ENCODE results near the gene SOX15.

SOX15 gene

DNA sequence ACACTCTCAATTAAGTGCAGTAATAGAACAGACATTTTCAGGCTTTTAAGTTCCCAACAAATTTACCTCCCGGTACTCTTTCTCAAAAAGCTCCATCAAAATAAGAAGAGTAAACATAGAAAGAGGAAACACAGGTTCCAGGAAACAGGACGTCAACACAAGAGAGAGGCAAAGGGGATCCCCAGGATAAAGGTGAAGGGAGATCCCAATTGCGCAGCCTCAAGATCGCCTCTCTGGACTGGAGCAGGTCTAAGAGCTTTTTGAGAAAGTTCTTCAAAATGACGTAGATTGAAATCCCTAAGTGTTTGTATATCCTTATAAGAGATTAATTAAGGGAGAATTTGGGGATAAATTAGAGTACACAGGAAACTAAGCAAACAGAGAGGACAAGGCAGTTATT, 28.7 kb upstream of the SOX15 start:
- Histone ChIP-seq H3K79me2 (ENCODE audit: insufficient read depth, low read length) (peaks cover 8% of the 10 kb centered on the region), H3K4me2 (ENCODE audit: low read depth, low read length, poor library complexity, severe bottlenecking) (no peak overlapping the region), H3K27me3 (ENCODE audit: insufficient read depth, low read length, poor library complexity, severe bottlenecking) (no peaks in the 10 kb centered on the region), H3K9me3 (ENCODE audit: insufficient read depth, low read depth, low read length) (no peaks in the 10 kb centered on the region), H4K20me1 (ENCODE audit: insufficient read depth, low read length, poor library complexity, severe bottlenecking) (peaks cover 8% of the 10 kb centered on the region), H3K4me3 (ENCODE audit: low read length, poor library complexity, severe bottlenecking) (no peak overlapping the region), H3K9me2 (replicated peaks; ENCODE audit: low read depth, low read length) (no peaks in the 10 kb centered on the region), H3F3A (ENCODE audit: low read depth) (no peaks in the 10 kb centered on the region), H3K9ac (ENCODE audit: low read depth, low read length, poor library complexity, severe bottlenecking) (no peak overlapping the region), H2AFZ (ENCODE audit: low read length) (no peak overlapping the region), H3K36me3 (ENCODE audit: insufficient read depth, low read length) (no peaks in the 10 kb centered on the region), H3K4me1 (ENCODE audit: insufficient read depth, low read length, poor library complexity, severe bottlenecking) (peaks cover 6% of the 10 kb centered on the region)
- TF ChIP-seq, protein P1, sequence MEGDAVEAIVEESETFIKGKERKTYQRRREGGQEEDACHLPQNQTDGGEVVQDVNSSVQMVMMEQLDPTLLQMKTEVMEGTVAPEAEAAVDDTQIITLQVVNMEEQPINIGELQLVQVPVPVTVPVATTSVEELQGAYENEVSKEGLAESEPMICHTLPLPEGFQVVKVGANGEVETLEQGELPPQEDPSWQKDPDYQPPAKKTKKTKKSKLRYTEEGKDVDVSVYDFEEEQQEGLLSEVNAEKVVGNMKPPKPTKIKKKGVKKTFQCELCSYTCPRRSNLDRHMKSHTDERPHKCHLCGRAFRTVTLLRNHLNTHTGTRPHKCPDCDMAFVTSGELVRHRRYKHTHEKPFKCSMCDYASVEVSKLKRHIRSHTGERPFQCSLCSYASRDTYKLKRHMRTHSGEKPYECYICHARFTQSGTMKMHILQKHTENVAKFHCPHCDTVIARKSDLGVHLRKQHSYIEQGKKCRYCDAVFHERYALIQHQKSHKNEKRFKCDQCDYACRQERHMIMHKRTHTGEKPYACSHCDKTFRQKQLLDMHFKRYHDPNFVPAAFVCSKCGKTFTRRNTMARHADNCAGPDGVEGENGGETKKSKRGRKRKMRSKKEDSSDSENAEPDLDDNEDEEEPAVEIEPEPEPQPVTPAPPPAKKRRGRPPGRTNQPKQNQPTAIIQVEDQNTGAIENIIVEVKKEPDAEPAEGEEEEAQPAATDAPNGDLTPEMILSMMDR (conservative IDR thresholded peaks at IDR 0.05; ENCODE audit: low read length) = no peak
- no peak for TF ChIP-seq EZH2phosphoT487 (IDR thresholded peaks at IDR 0.05; ENCODE audit: borderline replicate concordance)

DNA sequence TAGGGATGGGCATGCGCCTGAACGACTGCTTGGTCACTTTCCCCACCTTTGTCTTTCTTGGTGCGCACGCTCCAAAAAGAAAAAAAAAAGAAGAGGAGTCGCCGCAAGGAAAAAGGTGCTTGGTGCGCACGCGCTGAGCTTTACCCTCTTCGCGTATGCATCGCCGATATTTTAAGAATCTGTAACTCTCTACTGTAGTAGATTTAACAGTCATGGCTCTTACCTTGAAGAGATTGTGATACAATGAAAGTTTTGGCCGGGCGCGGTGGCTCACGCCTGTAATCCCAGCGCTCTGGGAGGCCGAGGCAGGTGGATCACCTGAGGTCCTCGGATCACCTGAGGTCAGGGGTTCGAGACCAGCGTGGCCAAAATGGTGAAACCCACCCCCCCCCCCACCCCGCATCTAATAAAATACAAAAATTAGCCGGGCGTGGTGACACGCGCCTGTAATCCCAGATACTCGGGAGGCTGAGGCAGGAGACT, 25.4 kb upstream of the SOX15 start:
- peaks cover 33% of the 10 kb centered on the region for H4K20me1 ChIP-seq (ENCODE audit: insufficient read depth, low read length, poor library complexity, severe bottlenecking)
- peak overlapping the region; percentile 69 for H3K4me3 ChIP-seq (ENCODE audit: low read length, poor library complexity, severe bottlenecking)
- no peaks in the 10 kb centered on the region for H3K9me2 ChIP-seq (replicated peaks; ENCODE audit: low read depth, low read length)
- TF ChIP-seq, protein P1 (conservative IDR thresholded peaks at IDR 0.05; ENCODE audit: low read length) = no peak
- no peak for TF ChIP-seq EZH2phosphoT487 (IDR thresholded peaks at IDR 0.05; ENCODE audit: borderline replicate concordance)
- no peaks in the 10 kb centered on the region for H3K9me3 ChIP-seq (ENCODE audit: insufficient read depth, low read depth, low read length)
- H3K9ac ChIP-seq (ENCODE audit: low read depth, low read length, poor library complexity, severe bottlenecking) = peak overlapping the region; percentile 74
- no peaks in the 10 kb centered on the region for H3K36me3 ChIP-seq (ENCODE audit: insufficient read depth, low read length)
- peaks cover 41% of the 10 kb centered on the region for H3K79me2 ChIP-seq (ENCODE audit: insufficient read depth, low read length)
- H3K4me1 ChIP-seq (ENCODE audit: insufficient read depth, low read length, poor library complexity, severe bottlenecking) = peaks cover 36% of the 10 kb centered on the region
- H2AFZ ChIP-seq (ENCODE audit: low read length) = peak overlapping the region; percentile 80
- no peaks in the 10 kb centered on the region for H3K27me3 ChIP-seq (ENCODE audit: insufficient read depth, low read length, poor library complexity, severe bottlenecking)
- no peaks in the 10 kb centered on the region for H3F3A ChIP-seq (ENCODE audit: low read depth)
- H3K4me2 ChIP-seq (ENCODE audit: low read depth, low read length, poor library complexity, severe bottlenecking) = peak overlapping the region; percentile 62

DNA sequence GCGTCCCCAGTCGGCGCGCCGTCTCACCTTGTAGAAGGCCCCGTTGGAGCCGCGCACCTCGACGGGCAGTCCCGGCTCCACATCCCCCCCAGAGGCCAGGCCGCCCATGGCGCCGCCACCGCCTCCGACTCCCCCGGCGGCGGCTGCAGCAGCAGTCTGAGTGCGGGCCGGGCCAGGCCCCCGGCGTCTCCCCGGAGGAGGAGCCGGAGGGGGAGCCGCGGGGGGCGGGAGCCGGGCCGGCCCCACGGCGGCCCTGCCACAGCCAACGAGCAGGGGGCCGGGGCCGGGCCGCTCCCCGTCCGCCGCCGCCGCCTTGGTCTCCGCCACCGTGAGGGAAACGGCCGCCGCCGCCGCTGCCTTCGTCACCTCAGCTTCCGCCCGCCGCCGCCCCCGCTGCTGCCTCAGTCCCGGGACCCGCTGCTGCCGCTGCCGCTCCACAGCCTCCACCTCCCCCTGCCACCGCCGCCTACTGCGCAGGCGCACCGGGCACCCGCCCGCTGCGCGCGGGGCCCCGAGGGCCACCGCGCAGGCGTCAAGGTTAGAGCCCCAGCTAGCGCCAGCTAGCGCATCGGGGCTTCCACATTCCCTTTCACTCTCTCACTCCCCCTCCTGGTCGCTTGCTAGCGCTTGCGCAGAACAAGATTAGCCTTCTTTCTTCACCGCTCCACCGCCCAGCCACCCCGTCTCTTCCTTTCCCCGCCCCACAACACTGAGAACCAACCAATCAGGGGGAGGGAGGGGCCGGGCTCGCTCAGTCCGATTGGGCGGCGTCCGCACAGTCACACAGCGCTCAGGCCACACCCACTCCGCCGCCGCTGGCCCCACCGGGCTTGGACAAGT, 24.8 kb upstream of the SOX15 start, which contains the start of gene FXR2:
TSS of gene FXR2 (minus strand) at position 473 of the 840 bp plus-strand sequence. CDS start at position 108, 365 bp downstream.
- no peaks in the 10 kb centered on the region for H3K36me3 ChIP-seq (ENCODE audit: insufficient read depth, low read length)
- no peaks in the 10 kb centered on the region for H3F3A ChIP-seq (ENCODE audit: low read depth)
- H3K9ac ChIP-seq (ENCODE audit: low read depth, low read length, poor library complexity, severe bottlenecking) = peak within 1 kb of the TSS; percentile 92
- peak within 1 kb of the TSS; percentile 97 for H3K4me2 ChIP-seq (ENCODE audit: low read depth, low read length, poor library complexity, severe bottlenecking)
- H2AFZ ChIP-seq (ENCODE audit: low read length) = peak within 1 kb of the TSS; percentile 80
- H3K4me3 ChIP-seq (ENCODE audit: low read length, poor library complexity, severe bottlenecking) = peak within 1 kb of the TSS; percentile 94
- H3K4me1 ChIP-seq (ENCODE audit: insufficient read depth, low read length, poor library complexity, severe bottlenecking) = peaks cover 40% of the 10 kb centered on the region
- H3K27me3 ChIP-seq (ENCODE audit: insufficient read depth, low read length, poor library complexity, severe bottlenecking) = no peaks in the 10 kb centered on the region
- no peaks in the 10 kb centered on the region for H3K9me2 ChIP-seq (replicated peaks; ENCODE audit: low read depth, low read length)
- peaks cover 37% of the 10 kb centered on the region for H4K20me1 ChIP-seq (ENCODE audit: insufficient read depth, low read length, poor library complexity, severe bottlenecking)
- H3K79me2 ChIP-seq (ENCODE audit: insufficient read depth, low read length) = peaks cover 45% of the 10 kb centered on the region
- TF ChIP-seq, protein P1 (conservative IDR thresholded peaks at IDR 0.05; ENCODE audit: low read length) = peak; percentile 57
- no peak for TF ChIP-seq EZH2phosphoT487 (IDR thresholded peaks at IDR 0.05; ENCODE audit: borderline replicate concordance)
- H3K9me3 ChIP-seq (ENCODE audit: insufficient read depth, low read depth, low read length) = no peaks in the 10 kb centered on the region
